NK-92 treated with Interleukin-12 subunit alpha and Interleukin-12 subunit beta, amount 100 ng/mL, for 24 hours (cell line): Measurements from ENCODE around the gene MRGPRG.

Source experiments
- DNase-seq: peaks from one replicate; lab custom pipeline; 2025; lab: John Stamatoyannopoulos, UW

The MRGPRG gene

DNA sequence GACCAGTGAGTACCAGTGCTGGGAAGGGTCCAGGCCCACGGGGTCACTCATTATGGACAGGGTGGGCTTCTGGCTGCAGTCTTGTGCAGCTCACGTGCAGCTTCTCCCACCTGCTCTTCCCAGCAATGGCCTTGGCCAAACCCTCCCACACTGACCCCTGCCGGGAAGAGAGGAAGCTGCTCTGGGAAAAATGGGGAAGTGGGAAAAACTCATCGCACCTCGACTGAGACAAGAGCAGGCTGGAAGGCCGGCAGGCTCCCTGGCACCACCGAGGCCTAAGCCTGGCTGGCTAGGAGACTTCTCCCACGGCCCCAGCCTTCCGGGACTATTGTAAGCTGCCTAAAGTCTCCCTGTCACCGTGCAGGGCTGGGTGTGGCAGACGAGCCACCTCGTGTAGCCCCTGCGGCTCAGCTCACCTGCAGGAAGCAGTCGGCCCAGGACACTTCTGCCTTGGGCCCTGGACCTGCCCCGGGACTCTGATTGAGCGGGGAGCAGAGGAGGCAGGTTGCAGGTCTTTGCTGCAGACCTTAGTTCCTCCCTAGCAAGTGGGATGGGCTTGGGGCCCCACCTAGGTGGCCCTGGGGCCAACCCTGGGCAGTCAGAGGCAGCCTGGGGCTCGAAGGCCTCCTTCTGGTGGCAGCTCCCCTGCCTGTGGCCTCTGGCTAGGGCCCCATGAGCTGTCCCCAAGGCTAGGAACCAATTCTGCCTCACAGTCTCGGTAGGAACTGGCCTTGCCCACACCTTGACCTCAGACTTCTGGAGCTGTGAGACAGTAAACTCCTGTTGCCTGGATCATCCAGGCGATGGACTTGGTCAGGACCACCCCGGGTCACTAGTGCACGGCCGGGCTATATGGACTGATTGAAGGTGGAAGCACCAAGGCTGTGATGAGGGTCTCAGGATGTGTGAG, 23.1 kb downstream of the MRGPRG start:
- DNase-seq = no peak

DNA sequence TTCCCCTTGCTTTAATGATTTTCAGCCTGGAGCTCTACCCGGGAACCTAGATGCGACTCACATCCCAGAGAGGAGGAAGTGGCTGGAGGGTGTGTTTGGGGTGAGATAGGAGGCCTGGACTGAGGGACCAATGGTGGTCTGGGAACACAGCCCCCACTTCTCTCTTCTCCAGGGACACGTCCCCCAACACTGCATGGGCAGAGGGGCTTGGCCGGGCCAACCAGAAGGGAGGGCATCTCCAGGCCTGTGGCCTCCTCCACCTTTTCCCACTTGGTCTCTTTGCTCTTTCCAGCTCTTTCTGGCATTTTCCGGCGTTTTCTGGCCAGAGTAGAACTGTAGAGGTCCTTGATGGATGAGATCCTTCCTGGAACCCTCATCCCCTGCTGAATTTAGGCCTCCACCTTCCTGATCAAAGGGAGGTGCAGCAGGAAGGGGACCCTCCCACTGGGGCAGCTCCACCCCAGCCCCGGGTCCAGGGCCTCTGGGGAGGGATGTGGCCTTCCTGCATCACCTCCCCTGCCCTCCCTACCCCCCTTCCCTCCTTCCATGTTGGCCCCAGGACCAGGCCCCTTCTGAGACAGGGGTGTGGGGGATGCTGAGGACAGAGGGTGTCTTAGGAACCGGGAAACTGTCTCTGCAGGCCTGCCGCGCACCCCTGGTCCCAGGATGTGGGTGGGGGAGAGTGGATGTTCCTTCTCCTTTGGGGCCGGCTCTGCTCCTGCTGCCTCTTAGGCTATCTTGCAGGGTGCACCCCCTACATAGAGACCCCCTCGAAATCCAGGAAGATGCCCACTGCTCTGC, 24.4 kb downstream of the MRGPRG start:
- no peak for DNase-seq

DNA sequence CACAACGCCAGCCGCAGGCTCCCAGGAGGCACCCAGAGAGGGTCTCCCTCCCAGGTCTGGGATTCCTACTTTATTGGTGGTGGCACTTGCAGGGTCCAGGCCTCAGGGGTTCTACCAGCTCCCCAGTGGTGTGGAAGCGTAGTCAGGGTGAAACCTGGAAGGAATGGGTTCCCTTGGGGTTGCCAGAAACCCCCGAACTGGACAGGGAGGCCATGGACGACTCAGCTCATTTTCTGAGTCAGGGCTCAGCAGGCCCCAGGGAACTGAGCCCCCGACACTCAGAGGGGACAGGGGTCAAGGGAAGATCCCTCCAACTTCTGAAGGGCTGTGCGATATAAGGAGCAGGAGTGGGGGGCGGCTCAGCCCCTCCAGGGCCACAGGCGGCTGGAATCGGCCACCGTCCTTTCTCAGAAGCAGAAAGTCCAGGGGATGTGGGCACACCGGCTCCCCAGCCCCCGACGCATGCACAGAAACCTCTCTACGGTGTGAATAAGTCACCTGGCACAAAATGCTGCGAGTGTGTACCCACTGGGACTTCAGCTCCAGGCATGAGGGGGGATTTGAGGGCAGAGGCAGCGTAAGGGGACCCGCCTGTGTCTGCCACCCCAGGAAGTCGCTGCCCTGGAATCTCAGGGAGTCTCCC, 25.1 kb downstream of the MRGPRG start:
- DNase-seq = no peak

DNA sequence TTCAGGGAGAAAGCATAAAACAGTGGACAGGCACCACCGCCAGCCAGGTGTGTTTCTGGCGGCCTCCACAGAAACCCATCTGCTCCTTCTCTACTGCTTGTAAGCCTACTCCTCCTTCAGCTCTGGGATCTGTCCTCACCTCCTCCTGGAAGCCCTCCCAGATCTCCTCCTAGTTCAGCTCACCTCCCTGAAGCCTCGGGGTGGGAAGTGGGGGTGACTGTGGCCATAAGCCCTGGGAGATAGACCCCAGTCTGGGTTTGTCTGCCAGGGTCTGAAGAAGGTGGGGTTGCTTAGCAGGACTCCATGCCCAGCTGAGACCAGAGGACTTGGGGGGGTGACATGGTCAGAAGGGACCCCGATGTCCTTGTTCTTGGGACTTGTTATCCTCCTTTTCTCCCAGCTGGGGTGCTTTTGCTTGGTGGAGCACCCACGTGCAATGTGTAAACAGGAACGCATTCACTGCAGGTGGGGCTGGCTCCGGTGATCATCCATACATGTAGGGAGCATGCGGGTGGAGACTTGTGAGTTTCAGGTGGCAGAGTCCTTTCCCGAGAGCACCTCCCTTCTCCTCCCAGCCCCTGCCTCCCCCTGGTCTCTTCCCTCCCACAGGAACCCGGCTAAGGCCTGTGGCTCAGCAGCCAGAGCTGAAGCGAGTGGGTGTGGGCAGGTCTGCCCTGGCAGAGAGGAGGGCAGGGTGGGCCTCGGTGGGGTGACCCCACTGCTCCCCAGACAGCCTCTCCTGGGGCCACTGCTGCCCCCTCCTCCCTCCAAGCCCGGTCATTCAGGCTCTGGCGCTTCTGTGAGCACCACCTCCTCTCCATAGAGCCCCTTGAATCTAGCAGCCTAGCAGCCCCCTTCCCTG, 25.9 kb downstream of the MRGPRG start:
- DNase-seq = no peak

DNA sequence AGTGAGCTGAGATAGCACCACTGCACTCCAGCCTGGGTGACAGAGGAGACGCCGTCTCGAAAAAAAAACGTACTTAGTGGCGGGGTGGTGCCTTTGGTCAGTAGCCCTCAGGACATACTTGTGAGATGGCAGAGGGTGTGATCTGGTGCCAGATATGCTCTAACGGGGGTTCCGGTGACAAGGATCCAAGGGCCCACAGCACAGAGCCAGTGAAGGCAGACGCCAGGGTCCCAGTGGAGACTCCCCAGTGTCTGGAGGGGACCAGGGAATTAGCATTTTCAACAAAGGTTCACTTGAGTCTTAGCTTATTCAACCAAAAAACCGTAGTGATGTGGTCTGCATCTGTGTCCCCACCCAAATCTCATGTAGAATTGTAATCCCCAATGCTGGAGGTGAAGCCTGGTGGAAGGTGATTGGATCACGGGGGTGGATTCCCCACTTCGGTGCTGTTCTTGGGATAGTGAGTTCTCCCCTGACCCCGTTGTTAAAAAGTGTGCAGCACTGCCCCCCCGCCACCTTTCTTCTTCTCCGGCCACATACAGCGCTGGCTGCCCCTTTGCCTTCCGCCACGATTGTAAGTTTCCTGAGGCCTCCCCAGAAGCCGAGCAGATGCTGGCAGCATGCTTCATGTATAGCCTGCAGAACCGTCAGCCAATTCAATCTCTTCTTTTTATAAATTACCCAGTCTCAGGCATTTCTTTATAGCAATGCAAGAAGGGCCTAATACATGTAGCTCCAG, 26.9 kb downstream of the MRGPRG start:
- no peak for DNase-seq

DNA sequence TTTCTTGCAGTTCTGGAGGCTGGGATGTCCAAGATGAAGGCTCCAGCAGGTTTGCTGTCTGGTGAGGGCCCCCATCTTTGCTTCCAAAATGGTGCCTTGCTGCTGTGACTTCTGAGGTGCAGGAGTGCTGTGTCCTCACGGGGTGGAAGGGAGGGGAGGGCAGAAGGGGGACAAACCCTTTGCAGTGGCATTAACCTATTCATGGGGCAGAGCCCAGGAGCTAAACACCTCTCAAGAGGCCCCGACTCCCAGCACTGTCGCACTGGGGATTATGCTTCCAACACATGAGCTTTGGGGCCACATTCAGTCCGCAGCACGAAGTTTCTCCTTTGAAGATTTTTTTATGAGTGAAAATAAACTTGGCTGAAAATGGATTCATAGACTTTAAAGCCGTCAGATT, 28.0 kb downstream of the MRGPRG start:
- DNase-seq = no peak

DNA sequence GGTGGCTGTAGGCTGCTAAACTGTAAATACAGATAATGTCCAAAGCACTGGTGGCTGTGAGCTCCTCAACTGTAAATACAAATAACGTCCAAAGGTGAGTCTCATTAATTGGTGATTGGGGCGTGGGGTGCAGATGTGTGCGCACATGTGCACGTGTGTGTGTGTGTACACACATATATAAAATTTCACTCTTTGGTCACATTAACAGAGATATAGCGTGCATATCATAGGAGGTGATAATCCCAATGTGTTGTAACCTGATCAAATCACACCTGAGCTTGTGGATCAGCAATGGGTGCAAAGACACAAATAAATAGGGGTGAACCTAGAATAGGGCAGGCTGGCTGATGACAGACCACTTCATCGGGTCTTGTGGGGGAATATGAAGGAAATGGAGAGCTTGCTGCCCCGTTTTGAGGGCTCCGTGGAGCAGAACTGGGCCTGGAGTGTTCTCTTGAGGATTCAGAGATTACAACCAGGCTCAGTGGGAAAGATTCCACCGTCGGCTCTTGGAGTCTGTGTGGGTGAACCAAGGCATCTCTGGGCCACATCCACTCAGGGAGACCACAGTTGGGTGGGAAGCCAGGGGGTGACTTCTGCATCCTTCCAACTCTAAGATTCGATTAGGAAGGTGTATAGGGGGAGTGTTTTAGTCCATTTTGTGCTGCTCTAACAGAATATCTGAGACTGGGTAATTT, 28.6 kb downstream of the MRGPRG start:
- no peak for DNase-seq

DNA sequence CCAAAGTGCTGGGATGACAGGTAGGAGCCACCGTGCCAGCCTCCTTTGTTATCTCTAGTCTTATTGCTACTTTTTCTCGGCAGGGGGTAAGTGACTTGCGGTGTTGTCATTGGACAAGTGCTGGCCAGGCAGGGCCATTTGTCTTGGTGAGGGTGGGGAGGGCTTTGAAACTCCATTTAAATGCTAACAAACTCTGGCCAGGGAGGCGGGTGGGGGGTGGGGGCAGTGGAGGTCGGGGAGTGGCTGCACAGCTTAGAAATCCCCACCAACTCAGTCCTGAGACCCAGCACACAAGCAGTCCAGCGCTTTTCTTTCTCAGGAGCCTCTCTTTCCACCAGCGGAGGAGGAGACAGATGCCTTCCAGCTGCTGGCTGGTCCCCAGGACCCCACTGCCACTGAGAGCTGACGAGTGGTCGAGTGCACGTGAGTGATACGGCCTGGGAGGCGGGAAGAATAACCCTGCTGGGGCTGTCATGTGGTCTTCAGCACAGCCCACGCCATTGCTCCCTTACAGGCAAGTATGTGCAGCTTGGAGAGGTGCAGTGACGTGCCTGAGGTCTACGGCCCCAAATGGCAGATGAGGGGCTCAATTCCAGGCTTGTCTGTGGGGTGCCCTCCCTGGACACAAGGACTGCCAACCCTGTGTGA, 29.3 kb downstream of the MRGPRG start:
- DNase-seq = no peak

DNA sequence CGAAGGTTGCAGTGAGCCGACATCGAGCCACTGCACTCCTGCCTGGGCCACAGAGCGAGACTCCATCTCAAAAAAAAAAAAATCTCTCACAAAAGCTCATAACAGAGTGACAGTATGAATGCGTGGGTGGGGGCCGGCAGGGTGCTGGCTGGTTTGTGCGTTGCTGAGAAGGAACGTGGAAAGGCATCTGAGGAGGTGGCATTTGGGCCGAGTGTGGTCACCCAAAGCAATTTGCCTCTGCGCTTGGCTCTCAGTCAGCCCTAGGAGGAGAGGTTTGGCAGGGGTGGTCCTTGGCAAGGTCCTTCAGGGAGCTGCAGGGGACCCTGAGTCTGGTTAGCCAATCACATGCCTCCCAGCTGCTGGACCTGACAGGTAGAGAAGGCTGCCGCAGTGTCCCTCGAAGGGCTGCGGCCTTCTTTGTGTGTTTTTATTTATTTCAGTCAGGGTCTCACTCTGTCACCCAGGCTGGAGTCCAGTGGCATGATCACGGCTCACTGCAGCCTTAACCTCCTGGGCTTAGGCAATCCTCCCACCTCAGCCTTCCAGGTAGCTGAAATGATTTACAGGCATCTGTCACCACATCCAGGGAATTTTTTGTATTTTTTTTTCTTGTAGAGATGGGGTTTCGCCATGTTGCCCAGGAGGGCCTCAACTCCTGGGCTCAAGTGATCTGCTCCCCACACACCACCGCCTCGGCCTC, 30.0 kb downstream of the MRGPRG start:
- no peak for DNase-seq

DNA sequence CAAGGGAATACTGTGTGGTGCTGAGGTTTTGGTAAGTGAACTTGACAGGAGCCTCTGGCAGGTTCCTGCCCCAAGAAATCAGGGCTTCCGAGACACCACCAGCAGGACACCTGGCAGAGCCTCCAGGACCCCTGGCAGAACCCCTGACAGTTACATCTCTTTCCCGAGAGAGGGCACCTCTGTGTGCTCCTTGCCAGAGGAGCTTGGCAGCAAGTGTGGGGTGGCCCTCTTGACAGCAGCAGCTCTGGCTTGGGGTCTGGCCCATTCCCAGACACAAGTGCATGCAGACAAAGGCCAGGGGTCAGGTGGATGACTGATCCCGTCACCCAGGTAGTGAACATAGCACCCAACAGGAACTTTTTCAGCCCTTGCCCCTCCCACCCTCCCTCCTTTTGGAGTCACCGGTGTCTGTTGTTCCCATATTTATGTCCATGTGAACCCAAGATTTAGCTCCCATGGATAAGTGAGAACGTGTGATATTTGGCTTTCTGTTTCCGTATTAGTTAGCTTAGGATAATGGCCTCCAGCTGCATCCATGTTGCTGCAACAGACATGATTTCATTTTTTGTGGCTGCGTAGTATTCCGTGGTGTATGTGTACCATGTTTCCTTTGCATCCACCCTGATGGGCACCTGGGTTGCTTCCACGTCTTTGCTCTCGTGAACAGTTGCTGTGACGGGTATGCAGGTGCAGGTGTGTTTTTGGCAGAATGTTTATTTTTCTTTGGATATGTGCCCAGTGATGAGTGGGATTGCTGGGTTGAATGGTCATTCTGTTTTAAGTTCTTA, 32.3 kb downstream of the MRGPRG start:
- no peak for DNase-seq

DNA sequence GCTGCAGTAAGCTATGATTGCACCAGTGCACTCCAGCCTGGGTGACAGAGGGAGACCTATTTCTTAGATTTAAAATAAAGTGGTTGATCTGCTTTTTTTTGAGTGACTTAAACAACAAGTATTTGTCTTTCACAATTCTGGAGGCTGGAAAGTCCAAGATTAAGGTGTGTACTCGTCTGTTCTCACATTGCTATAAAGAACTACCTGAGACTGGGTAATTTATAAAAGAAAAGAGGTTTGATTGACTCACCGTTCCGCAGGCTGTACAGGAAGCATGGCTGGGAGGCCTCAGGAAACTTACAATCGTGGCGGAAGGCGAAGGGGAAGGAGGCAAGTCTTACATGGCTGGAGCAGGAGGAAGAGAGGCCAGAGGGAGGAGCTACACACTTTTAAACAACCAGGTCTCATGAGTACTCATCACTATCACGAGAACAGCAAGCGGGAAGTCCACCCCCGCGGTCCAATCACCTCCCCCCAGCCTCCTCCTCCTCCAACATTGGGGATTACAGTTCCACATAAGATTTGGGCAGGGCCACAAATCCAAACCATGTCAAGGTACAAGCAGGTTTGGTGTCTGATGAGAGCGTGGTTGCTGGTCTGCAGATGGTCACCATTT, 33.8 kb downstream of the MRGPRG start:
- DNase-seq = no peak

DNA sequence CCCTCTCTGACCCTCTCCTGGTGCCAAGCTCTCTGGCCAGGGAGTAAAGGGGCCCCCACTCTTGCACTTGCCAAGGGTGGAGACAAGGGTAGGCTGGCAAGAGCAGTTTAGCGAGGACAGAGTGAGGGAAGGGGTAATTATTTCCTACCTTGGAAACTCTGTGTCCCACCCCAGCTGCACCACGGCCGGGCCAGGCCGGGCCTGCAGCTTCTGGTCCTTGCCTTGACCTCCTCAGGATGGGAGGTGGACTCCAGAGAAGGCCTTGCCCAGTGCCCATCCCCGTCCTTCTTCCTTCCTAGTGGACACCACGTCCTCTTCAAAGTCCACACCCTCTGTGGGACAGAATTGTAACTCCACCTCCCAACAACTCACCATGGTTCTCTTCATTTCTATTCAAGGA, 35.1 kb downstream of the MRGPRG start:
- DNase-seq = no peak

DNA sequence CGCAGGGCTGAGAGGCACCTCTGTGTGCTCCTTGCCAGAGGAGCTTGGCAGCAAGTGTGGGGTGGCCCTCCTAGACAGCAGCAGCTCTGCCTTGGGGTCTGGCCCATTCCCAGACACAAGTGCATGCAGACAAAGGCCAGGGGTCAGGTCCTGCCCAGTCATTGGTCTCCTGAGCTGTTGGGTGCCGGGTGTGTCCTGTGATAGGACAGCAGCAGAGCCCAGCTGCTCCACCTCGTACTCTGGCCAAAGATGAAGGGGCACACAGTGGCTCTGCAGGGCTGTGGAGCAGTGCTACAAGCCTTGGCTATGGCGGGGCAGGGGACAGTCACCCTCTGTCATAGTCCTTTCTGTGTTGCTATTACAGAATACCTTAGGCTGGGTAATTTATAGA, 36.2 kb downstream of the MRGPRG start:
- no peak for DNase-seq

DNA sequence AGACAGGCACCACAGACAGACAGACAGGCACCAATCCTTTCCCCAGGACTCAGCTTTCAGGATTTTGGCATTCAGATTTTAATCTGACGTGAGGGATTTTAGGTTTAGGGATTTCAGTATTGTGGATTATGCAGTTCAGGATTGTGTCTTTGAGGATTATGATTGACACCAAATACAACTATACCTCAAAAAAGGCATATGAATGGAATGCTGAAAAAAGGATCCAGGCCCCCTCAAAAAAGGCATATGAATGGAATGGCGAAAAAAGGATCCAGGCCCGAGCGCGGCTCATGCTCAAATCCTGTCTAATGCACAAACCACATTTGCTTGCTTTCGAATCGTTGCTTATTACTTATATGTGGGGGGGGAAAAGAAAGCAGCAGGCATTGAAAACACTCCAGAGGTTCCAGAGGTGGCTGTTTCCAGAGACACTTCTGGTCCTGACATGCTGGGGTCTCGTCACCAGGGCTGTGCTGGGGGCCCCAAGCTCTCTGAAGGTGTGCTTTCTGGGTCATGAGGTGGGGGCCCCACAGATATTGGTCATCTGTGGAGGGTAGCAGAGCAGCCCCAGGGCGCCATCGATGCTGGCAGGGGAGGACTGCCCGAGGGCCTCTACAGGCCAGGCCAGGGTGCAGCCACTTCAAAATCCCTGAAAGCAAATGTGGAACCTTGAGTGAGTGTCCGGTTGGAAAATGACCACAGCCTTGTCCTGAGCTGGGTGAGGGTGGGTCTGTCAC, 36.7 kb downstream of the MRGPRG start:
- no peak for DNase-seq

DNA sequence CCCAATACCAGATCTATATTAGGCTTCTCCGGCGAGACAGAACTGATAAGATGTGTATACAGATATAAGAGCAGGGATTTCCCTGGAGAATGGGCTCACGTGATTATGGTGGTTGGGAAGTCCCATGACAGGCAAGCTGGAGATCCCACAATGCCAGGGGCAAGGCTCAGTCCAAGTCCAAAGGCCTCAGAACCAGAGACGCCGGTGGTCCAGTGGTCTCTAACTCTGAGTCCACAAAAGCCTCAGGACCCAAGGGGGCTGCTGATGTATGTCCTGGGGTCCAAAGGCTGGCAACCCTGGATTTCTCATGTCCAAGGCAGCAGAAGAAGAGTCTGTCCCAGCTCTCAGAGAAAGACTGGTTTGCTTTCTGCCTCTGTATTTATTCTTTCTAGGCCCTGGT, 37.7 kb downstream of the MRGPRG start:
- DNase-seq = no peak

DNA sequence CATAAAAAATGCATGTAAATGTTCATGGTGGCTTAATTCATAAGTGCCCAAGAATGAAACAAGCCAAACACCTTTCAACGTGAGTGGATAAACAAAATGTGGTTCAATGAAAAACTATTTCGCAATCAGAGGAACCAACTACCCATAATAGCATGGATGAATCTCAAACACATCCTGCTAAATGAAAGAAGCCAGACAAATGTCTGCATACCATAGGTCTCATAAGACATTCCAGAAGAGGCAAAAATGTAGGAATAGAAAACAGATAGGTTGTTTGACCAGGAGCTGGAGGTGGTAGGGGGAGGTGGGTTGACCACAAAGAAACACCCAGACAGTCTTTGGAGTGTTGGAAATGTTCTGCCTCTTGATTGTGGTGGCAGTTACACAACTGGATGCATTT, 40.3 kb downstream of the MRGPRG start:
- no peak for DNase-seq

DNA sequence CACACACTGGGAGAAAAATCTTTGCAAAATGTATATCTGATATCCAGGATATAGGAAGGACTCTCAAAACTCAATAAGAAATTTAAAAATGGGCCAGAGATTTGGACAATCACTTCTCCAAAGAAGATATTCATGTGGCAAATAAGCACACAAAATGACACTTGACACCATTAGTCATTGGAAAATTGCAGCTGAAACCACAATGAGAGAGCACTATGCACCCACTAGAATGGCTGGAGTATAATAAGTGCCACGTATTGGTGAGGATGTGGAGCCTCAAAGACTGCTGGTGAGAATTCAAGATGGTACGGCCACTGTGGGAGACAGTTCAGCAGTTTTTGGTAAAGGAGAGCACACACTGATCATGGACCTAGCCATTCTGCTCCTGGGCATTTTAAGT, 40.7 kb downstream of the MRGPRG start:
- DNase-seq = no peak
